HS-5 (cell line): ENCODE measurements around the gene PRAMEF4.
"Not testable (repeated sequence)": the region's sequence is repeated elsewhere in the genome, so short reads cannot be mapped to it uniquely, and the experiment has no call there.

Experiments used
- DNase-seq: peaks from one replicate; pipeline ENCODE4 v3.0.0-alpha.2; 2012; ENCODE audit warnings: low read depth

The PRAMEF4 gene

DNA sequence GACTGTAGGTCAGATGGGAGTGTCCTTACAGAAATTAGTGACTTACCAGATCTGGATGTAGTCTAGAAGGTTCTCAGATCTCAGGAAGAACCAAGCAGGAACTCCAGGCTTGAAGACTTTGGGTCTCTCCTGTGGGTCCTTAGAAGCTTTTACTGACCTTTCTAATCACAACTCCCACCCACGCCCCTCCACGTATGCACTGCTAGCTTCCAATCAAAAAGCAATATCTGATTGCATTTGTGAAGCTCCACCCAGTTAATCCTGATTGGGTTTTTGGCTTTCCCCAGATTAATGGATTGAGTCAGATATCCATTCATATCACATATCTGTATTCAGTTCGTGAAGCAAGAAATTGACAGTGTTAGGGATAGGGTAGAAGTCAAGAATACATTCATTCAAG lies at the start of gene PRAMEF4:
TSS of gene PRAMEF4 (minus strand) at position 101 of the 400 bp plus-strand sequence. CDS start 2,807 bp downstream, outside the sequence.
- DNase-seq, result not testable (repeated sequence)

DNA sequence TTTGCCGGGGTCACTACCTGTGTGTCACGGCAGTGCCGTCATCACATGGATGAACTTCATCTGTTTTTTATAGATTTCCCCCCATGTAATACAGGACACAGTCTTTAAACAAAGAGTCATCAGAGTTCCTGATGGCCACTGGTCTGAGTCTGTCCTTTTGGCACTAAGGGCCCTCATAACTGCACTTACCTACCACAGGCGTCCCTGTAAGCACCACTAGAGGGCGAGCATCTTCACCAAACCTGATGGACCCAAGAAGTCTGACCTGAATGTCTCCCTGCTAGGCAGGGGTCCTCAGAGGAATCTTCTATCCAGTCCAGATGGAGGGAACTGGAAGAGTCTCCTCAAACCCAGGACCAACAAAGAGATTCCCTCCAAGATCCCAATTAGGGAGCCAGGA lies 38.4 kb upstream of the PRAMEF4 start:
- DNase-seq, result not testable (repeated sequence)

DNA sequence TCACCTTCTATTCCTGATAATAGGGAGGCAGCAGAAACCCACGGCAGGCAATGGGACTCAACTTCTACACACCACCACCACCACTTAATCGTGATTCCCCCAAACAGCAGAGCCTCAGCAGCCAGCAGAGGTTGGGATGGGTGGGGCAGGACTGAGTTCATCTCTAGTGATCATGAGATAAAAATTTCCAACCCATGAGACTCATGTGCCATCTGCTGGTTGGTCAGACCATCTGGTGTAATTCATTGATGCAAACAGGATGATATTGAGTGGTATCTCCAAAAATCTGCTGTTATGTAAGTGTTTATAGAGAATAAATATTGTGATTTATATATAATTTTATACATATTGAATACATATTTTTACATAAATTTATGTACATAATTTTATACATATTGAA lies 35.7 kb upstream of the PRAMEF4 start:
- not testable (repeated sequence) for DNase-seq

- not testable (repeated sequence) for DNase-seq
Measured at GRCh38 chr1:12916310-12916709, 30.3 kb upstream of the PRAMEF4 start, which contains the start of gene PRAMEF7. Gene PRAMEF7, plus strand, starts transcription at chr1:12916610. Its CDS starts 1,083 bp downstream, at chr1:12917693.

DNA sequence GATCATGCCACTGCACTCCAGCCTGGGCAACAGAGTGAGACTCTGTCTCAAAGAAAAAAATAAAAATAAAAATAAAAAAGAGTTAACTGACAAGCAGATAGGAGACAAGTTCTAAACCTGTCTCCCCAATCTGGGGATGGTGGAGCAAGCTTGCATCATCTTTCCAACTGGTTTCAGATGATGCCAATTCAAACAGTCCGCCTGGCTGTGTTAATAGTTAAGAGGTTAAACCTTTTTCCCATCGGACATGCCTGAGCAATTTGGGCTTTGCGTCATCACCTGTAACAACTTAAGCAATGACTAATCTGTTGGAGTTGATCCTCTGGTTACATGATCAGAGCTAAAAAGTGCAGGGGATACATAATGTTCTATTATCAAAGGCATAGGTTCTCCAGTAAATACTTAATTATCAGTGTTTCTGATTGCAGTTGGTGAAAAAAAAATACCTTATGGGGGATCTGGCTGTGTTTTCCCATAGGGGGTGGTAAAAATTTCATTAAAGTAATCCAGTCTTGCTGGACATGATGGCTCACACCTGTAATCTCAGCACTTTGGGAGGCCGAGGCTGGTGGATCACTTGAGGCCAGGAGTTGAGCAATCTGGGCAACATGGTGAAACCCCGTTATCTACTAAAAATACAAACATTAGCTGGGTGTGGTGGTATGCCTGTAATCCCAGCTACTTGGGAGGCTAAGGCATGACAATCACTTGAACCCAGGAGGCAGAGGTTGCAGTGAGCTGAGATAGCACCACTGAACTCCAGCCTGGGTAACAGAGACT lies 18.0 kb upstream of the PRAMEF4 start:
- not testable (repeated sequence) for DNase-seq

- not testable (repeated sequence) for DNase-seq
Measured at GRCh38 chr1:12899186-12899585, 13.2 kb upstream of the PRAMEF4 start.

GRCh38 chr1:12898170-12898569 lies 12.2 kb upstream of the PRAMEF4 start, which contains the start of gene PRAMEF10:
Gene PRAMEF10, minus strand, starts transcription at chr1:12898270. Its CDS starts 2,423 bp downstream, at chr1:12895847.
- not testable (repeated sequence) for DNase-seq

GRCh38 chr1:12878453-12878852 lies 7.5 kb downstream of the PRAMEF4 start:
- not testable (repeated sequence) for DNase-seq

- not testable (repeated sequence) for DNase-seq
Measured at GRCh38 chr1:12863131-12863880, 22.7 kb downstream of the PRAMEF4 start.

DNA sequence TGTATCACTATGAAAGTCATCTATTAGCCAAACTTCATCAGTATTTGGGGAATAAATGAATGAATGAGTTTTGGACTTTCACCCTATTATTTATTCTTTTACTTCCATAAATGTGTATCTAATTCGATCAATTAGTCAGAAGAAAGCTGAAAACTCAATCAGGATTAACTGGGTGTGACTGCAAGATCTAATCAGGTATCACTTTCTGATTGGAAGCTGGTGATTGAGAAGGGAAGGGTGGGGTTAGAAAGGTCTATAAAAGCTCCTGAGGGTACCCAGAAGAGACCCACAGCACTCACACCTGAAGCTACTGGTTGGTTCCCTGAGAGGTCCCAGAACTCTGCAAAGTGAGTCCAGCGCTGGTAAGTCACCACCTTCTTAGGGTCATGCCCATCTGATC lies 29.2 kb downstream of the PRAMEF4 start, which contains the start of gene PRAMEF2:
TSS of gene PRAMEF2 (plus strand) at position 301 of the 400 bp plus-strand sequence. CDS start 1,924 bp downstream, outside the sequence.
- not testable (repeated sequence) for DNase-seq

- DNase-seq, result peak; percentile 86
Measured at GRCh38 chr1:12851779-12852178, 34.2 kb downstream of the PRAMEF4 start.

- not testable (repeated sequence) for DNase-seq
Measured at GRCh38 chr1:12848620-12849019, 37.4 kb downstream of the PRAMEF4 start, which contains the start of gene HNRNPCL1. Gene HNRNPCL1, minus strand, starts transcription at chr1:12848720. Its CDS starts 431 bp downstream, at chr1:12848289.

DNA sequence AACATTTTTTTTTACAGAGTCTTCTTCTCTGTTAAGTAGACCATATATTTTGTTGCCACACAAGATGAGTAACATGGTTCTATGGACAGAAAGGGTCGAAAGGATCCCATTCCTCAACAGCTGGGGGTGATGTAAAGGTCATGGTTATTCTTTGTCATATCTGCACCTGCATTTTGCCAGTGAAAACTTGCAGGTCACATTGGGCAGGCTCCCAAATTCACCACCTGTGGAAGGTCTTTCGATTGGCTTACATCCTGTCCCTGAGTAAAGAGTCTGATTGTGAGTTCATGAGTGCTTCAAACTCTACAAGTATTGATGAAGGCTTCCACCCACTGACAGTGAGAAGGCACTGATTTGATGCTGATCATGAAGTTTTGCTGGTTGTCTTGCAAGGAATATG lies 52.8 kb downstream of the PRAMEF4 start:
- not testable (repeated sequence) for DNase-seq

DNA sequence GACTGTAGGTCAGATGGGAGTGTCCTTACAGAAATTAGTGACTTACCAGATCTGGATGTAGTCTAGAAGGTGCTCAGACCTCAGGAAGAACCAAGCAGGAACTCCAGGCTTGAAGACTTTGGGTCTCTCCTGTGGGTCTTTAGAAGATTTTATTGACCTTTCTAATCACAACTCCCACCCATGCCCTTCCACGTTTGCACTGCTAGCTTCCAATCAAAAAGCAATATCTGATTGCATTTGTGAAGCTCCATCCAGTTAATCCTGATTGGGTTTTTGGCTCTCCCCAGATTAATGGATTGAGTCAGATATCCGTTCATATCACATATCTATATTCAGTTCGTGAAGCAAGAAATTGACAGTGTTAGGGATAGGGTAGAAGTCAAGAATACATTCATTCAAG lies 54.7 kb downstream of the PRAMEF4 start, which contains the start of gene PRAMEF11:
TSS of gene PRAMEF11 (minus strand) at position 101 of the 400 bp plus-strand sequence. CDS start 2,621 bp downstream, outside the sequence.
- DNase-seq, result not testable (repeated sequence)
